Cortex of kidney (tissue), 1 donor: Measurements from ENCODE around the gene CACNA2D2.

Experiments
- DNase-seq: peaks from one replicate; lab custom pipeline; 2025; lab: John Stamatoyannopoulos, UW

Gene CACNA2D2

GRCh38 chr3:50459785-50460184 lies 43.6 kb downstream of the CACNA2D2 start:
- DNase-seq: no peak

- DNase-seq: no peak
Measured at GRCh38 chr3:50457988-50458387, 45.4 kb downstream of the CACNA2D2 start.

- DNase-seq: no peak
Measured at GRCh38 chr3:50455161-50456018, 48.0 kb downstream of the CACNA2D2 start.

GRCh38 chr3:50454481-50455070 lies 48.9 kb downstream of the CACNA2D2 start:
- no peak for DNase-seq

DNA sequence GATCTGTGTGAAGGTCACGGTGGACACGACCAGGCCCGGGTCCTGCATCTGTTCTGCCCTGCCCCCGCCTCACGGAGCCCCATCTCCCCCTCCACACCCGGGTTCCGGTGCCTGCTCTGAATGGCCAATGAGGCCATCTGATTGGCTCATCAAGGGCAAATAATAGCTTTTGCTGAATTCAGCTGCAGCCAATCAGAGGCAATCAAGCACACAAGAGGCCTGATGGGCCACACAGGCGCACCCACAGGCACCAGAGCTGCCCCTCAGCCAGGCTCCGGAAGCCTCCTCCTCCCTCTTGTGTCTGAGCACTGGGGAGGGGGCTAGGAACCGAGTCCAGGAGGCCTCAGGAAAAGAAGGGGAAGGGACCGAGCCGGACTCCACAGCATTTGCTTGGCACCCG lies 49.5 kb downstream of the CACNA2D2 start:
- DNase-seq: no peak

DNA sequence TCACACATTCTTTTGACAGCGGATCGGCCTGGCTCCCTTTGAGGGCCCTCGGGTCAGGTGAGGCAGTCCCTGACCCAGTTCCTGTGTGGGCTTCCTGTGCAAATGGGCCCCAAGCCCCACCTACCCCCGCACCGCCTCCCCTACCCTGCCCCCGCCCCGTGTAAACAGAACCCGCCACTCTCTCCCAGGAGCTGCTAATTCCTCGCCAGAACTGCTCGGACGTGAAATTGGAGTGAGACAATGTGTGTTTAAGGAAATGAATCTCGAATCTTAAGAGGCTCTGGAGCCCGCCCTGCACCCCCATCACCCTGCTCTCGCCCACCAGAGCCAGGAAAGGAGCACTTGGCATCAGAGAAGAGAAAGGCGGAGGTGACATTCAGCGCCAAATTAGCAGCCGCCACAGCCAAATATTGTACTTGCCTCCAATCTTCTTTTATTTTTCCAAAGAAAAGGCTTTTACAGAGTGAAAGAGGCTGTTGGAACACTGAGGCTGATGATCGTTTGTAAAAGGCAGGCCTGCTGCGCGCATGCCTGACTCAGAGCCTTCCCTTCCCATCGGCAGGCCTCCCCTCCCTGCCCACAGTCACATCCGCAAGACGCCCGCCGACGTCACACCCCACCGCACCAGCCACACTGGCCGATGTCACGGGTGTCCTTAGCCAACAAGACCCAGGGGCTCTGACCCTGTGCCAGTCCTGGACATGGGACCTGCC lies 53.1 kb downstream of the CACNA2D2 start:
- no peak for DNase-seq

GRCh38 chr3:50448752-50449539 lies 54.5 kb downstream of the CACNA2D2 start:
- DNase-seq: no peak

DNA sequence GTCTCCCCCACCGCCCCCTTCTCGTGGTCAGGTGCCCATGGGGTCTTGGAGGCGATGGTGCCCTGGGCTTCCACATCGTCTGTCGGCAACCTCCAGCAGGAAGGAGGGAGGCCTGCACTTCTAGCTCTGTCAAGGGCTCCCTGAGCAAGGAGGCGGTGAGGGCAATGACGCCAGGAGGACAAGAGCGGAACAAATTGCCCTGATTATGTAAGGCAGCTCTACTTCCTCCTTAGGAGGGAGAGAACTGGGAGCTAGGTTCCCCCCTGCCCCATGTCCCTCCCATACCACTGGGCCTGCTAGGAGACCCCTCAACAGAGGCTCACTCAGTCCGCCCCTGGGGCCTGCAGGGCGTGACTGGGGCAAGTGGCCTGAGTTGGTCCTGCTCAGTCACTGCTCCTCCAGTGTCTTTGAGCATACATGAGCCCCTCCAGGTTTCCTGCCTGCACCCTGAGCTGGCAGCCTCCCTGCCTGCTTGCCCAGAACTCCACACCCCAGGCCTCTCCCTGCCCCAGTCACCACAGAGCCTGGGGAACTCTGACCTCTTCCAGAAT lies 56.1 kb downstream of the CACNA2D2 start:
- no peak for DNase-seq

DNA sequence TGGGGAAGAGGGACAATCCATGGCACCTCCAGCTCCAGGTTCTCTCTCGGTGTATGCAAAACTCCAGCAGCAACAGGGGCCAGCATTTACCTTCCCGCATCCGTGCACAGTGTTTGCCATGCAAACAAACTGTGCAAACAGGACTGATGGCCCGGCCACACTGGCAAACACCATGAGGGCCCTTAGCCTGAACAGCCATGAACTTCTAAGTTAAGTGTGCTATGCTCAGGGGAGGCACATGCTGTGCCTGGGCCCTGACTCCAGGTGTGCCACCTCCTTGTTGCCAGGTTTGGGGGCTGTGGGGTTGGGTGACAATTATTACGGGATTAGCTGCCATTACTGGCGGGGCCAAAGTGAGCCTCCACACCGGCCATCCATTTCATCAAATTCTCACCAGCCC lies 57.5 kb downstream of the CACNA2D2 start:
- DNase-seq: no peak

- no peak for DNase-seq
Measured at GRCh38 chr3:50444782-50445181, 58.7 kb downstream of the CACNA2D2 start.

DNA sequence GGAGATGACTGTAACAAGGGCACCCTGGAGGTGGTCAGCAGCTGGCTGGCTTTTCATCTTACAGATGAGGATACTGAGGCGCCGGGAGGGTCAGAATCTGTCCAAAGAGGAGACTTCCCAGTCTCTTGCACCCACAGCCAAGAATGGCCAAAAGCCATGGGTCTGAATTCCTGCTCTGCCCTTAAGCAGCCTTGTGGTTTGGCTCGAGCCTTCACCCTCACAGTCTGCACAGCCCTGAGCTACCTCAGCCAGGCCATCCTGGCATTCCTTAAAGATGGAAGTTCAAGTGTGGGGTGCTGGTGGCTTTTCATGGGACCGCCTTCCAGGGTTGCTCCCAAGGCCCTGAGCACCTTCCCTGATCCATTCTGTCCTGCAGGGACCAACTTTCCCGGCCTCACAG lies 59.2 kb downstream of the CACNA2D2 start:
- no peak for DNase-seq

DNA sequence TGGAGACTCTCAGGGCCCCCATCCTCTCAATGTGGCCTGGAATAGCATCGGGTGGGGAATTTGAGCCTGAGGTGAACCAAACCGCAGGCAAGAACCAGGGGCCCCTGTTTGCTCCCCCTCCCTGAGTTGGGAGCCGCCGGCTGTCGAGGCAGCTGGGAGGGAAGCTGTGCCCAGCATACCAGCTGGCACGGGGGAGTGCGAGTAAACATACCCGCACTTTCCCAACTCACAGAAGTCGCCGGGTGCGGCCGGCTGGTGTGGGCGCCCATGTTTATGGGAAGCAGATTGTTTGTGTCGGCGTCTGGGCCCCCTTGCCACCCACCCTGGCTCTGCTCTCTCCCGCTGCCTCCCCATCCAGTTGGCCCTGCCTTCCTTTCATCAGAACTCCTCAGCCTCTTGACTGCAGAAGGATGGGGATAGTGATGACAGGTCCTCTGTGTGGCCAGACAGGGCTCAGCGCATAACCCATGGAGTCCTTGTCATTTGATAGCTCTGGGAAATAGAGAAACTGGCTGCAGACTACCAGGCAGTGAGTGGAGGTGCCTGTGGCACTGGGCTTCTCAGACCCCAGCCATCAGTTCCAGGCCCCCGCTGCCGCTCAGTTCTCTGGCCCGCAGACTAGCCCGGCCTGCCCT lies 60.4 kb downstream of the CACNA2D2 start:
- DNase-seq: no peak

DNA sequence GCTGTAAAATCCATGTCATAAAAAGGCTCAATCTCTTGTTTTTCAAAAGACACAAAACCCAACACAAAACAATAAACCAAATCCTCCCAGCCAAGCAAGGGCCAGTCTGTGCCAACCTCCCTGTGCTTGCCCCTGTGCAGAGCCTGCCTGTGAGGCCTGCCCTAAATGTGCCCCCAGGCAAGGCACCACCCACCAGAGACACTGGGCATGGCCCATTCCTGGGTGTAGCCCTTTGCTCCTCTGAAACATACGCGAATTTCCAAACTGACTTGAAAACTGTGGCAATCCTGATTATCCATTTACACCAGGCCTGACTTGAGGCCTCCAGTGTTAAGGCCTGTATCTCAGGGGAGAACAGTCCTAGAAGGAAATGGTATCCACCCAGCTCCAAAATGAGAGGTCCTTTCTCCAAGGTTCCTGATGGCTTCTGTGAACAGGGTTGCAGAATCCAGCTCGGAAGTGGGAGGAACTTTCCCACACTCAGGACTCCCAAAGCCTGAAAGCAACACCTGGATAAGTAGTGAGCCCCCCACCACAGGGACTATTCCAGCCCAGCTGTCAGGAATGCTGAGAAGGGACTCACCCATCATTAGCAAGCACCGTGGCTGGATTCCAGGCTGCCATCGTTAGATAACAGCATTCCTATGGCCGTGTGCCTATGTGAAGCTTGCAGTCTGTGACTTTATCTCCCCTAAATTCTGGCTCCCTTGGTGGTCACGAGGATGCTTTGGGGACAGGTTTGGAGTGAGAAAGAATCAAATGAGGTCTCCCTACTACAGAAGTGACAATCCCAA lies 61.8 kb downstream of the CACNA2D2 start:
- no peak for DNase-seq

- no peak for DNase-seq
Measured at GRCh38 chr3:50436114-50436674, 67.2 kb downstream of the CACNA2D2 start.

- DNase-seq: no peak
Measured at GRCh38 chr3:50435371-50436113, 67.9 kb downstream of the CACNA2D2 start.

DNA sequence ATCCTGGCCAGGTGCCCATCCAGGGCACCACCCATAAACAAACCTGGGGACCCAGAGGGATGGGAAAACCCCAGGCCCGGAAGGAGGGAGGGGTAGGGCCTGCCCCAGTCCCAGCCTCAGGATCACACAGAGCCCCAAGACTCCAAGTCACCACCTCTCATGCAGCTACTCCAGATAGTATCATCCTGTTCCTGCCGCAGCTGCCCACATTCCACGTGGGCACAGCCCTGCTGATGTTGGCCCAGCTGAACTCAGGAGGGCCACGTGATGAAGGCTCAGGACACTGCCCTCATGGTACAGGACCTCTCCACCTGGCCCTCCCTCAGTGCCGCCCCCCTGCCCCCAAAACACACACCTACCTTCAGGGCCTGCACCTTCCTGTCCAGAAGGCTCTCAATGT lies 69.5 kb downstream of the CACNA2D2 start:
- no peak for DNase-seq

- no peak for DNase-seq
Measured at GRCh38 chr3:50430950-50431435, 72.4 kb downstream of the CACNA2D2 start.

DNA sequence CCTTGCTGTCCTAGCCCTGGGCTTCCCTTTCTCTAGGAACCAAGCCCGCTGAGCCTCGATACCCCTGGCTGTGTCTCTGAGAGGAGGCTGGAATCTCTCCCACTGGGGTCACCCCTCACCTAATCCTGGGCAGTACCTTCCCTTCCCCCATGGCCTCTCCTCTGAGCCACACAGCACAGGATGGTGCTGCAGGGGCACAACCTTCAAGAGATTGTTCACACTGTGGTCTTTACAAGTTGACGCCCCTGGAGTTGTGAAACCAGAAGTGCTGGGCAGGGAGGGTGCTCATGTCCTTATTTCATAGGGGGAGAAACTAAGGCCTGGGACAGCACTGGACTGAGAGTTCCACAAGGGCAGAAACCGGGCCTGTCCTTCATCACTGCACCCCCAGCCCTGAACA lies 73.2 kb downstream of the CACNA2D2 start:
- no peak for DNase-seq

GRCh38 chr3:50428007-50428633 lies 75.3 kb downstream of the CACNA2D2 start:
- no peak for DNase-seq
